Measurements from ENCODE around the gene ATP2B2. TPM values are rescaled to one million over a fixed set of nuclear protein-coding genes. Genes with fewer than 3 reads are reported as not detected.
A peak's percentile ranks its signal among the peaks of the same experiment; 100 is the strongest.

ATP2B2 gene
- total and polyA plus RNA-seq, 2 experiments from 2014 or later, result 0.66 to 1.8 TPM

DNA sequence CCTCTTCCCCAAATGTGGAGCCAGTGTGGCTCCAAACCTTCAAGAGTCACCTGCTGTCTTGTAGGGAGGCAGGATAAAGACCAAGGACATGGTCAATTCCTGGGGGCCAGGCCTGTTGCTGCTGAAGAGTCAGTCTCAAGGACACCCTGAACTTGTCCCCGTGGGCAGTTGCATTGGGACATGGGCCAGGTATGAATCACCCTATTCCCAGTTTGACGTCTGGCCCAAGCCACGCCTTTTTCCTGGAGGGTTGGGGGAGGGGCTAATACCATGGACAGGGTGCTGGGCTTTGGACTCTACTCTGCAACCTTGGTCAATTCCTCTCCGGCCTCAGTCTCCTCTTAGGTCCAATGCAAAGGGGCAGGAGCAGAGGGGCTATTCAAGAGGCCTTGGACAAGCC, 10.4 kb downstream of the ATP2B2 start:
- TF ChIP-seq, protein P1, sequence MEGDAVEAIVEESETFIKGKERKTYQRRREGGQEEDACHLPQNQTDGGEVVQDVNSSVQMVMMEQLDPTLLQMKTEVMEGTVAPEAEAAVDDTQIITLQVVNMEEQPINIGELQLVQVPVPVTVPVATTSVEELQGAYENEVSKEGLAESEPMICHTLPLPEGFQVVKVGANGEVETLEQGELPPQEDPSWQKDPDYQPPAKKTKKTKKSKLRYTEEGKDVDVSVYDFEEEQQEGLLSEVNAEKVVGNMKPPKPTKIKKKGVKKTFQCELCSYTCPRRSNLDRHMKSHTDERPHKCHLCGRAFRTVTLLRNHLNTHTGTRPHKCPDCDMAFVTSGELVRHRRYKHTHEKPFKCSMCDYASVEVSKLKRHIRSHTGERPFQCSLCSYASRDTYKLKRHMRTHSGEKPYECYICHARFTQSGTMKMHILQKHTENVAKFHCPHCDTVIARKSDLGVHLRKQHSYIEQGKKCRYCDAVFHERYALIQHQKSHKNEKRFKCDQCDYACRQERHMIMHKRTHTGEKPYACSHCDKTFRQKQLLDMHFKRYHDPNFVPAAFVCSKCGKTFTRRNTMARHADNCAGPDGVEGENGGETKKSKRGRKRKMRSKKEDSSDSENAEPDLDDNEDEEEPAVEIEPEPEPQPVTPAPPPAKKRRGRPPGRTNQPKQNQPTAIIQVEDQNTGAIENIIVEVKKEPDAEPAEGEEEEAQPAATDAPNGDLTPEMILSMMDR (IDR thresholded peaks at IDR 0.05; ENCODE audit: poor library complexity), result no peak
- WGBS (ENCODE audit: low lambda C conversion rate, missing lambda C conversion rate), result 33% methylated on average over 4 of the region's 4 CpGs
- Histone ChIP-seq H3K36me3 (replicated peaks; ENCODE audit: insufficient read depth, low read depth) (no peaks in the 10 kb centered on the region), H3K4me3 (no peak overlapping the region), H3K4me2 (no peak overlapping the region), H3K79me2 (no peaks in the 10 kb centered on the region), H3K4me1 (ENCODE audit: insufficient read depth) (no peaks in the 10 kb centered on the region), H4K20me1 (ENCODE audit: insufficient read depth, poor library complexity, severe bottlenecking) (no peaks in the 10 kb centered on the region), H3K27me3 (no peaks in the 10 kb centered on the region), H3K9me3 (ENCODE audit: low read depth) (no peaks in the 10 kb centered on the region), H3K27ac (no peak overlapping the region), H3K9me2 (replicated peaks; ENCODE audit: insufficient read depth) (no peaks in the 10 kb centered on the region), H2AFZ (no peak overlapping the region)
- peak; percentile 72 for DNase-seq (ENCODE audit: low spot score)

DNA sequence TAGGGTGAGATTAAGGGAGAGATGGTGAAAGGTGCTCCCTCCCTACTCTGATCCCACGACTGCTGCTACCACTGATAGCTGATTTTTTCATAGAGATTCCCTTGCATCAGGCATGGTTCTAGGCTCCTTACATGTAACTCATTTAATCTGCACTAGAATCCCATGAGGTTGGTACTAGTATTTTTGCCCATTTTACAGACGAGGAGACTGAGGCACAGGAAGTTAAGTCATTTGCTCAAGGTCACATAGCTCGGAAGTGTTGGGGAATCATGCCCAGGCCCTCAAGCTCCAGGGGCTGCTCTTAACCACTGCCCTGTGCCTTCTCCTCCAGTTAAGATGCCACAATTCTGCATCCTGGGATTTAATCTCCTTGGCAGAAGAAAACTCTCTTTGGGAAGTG, 11.2 kb downstream of the ATP2B2 start:
- H3K27ac ChIP-seq, result no peak overlapping the region
- no peak overlapping the region for H2AFZ ChIP-seq
- H3K79me2 ChIP-seq, result no peaks in the 10 kb centered on the region
- no peak for DNase-seq (ENCODE audit: low spot score)
- no peaks in the 10 kb centered on the region for H3K36me3 ChIP-seq (replicated peaks; ENCODE audit: insufficient read depth, low read depth)
- H3K9me2 ChIP-seq (replicated peaks; ENCODE audit: insufficient read depth), result no peaks in the 10 kb centered on the region
- H3K4me1 ChIP-seq (ENCODE audit: insufficient read depth), result no peaks in the 10 kb centered on the region
- H3K27me3 ChIP-seq, result no peaks in the 10 kb centered on the region
- H3K9me3 ChIP-seq (ENCODE audit: low read depth), result no peaks in the 10 kb centered on the region
- H3K4me2 ChIP-seq, result no peak overlapping the region
- WGBS (ENCODE audit: low lambda C conversion rate, missing lambda C conversion rate), result 34% methylated on average over 3 of the region's 3 CpGs
- H4K20me1 ChIP-seq (ENCODE audit: insufficient read depth, poor library complexity, severe bottlenecking), result no peaks in the 10 kb centered on the region
- H3K4me3 ChIP-seq, result no peak overlapping the region
- TF ChIP-seq, protein P1 (IDR thresholded peaks at IDR 0.05; ENCODE audit: poor library complexity), result no peak
- TF ChIP-seq EZH2phosphoT487 (IDR thresholded peaks at IDR 0.05; ENCODE audit: low read depth, severe bottlenecking, unreplicated experiment) (no peak), EZH2 (IDR thresholded peaks at IDR 0.05; ENCODE audit: borderline replicate concordance) (no peak)

DNA sequence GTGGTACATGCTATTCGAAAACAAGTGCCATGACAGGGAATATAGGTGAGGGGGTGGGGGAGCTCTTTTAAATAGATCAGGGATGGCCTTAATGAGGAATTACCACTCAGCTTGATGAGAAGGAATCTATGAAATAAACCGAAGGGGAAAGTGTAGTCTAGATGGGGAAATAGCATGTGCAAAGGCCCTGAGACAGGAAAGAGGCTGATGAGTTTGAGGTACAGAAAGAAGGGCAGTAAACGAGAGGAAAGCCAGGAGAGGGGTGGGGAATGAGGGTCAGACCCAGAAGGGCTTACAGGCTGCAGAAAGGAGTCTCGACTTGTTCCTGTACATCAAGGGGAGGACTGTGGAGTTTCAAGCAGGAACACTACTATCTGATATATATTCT, 12.2 kb downstream of the ATP2B2 start:
- H3K9me2 ChIP-seq (replicated peaks; ENCODE audit: insufficient read depth), result no peaks in the 10 kb centered on the region
- WGBS (ENCODE audit: low lambda C conversion rate, missing lambda C conversion rate), result 84% methylated on average over 4 of the region's 4 CpGs
- TF ChIP-seq EZH2 (IDR thresholded peaks at IDR 0.05; ENCODE audit: borderline replicate concordance), result no peak
- no peaks in the 10 kb centered on the region for H3K9me3 ChIP-seq (ENCODE audit: low read depth)
- no peak for DNase-seq (ENCODE audit: low spot score)
- no peaks in the 10 kb centered on the region for H4K20me1 ChIP-seq (ENCODE audit: insufficient read depth, poor library complexity, severe bottlenecking)
- H3K79me2 ChIP-seq, result no peaks in the 10 kb centered on the region
- no peaks in the 10 kb centered on the region for H3K36me3 ChIP-seq (replicated peaks; ENCODE audit: insufficient read depth, low read depth)
- no peak overlapping the region for H3K27ac ChIP-seq
- no peak overlapping the region for H3K4me3 ChIP-seq
- no peak overlapping the region for H3K4me2 ChIP-seq
- H2AFZ ChIP-seq, result no peak overlapping the region
- H3K4me1 ChIP-seq (ENCODE audit: insufficient read depth), result no peaks in the 10 kb centered on the region
- H3K27me3 ChIP-seq, result no peaks in the 10 kb centered on the region

- Histone ChIP-seq H3K36me3 (replicated peaks; ENCODE audit: insufficient read depth, low read depth) (no peaks in the 10 kb centered on the region), H3K4me3 (no peak overlapping the region), H3K9me3 (ENCODE audit: low read depth) (no peaks in the 10 kb centered on the region), H3K27ac (no peak overlapping the region), H3K79me2 (no peaks in the 10 kb centered on the region), H3K4me1 (ENCODE audit: insufficient read depth) (no peaks in the 10 kb centered on the region), H2AFZ (no peak overlapping the region), H4K20me1 (ENCODE audit: insufficient read depth, poor library complexity, severe bottlenecking) (no peaks in the 10 kb centered on the region), H3K9me2 (replicated peaks; ENCODE audit: insufficient read depth) (no peaks in the 10 kb centered on the region), H3K4me2 (no peak overlapping the region), H3K27me3 (no peaks in the 10 kb centered on the region)
- TF ChIP-seq EZH2phosphoT487 (IDR thresholded peaks at IDR 0.05; ENCODE audit: low read depth, severe bottlenecking, unreplicated experiment), result no peak
- TF ChIP-seq EZH2 (IDR thresholded peaks at IDR 0.05; ENCODE audit: borderline replicate concordance), result no peak
- TF ChIP-seq, protein P1 (IDR thresholded peaks at IDR 0.05; ENCODE audit: poor library complexity), result no peak
- WGBS (ENCODE audit: low lambda C conversion rate, missing lambda C conversion rate), result 88% methylated on average over 12 of the region's 12 CpGs
- DNase-seq (ENCODE audit: low spot score), result no peak
Observed at GRCh38 chr3:10492364-10493201, 12.8 kb downstream of the ATP2B2 start.
